ENCODE results near the gene CREB3L2.

DNA sequence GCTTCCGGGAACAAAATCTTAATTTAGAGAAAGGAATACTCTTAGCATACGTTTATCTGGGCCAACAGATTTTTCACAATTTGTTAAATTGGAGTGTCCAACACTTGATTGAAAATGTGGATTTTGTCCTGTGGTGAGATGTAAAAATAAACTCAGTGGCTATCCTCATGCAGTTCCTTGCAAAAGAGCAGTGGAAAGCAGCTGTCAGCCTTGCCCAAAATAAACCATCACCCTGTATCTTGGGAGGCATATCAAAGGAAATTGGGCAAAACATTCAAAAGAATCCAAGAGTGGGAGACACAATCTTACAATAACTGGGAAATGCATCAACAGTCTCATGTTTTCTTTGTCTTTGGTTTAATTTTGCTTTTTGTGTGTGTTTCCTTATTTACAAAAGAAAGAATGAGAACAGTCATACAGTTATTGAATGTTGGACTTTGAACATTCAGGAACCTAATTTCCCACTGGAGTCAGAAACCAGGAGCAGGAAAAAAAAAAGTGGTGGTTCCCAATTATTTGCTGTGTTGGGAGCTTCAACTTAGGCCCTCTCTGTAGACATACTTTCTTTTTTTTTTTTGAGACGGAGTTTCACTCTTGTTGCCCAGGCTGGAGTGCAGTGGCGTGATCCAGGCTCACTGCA lies 110.8 kb downstream of the CREB3L2 start:
- no peak for TF ChIP-seq USF2 (CRISPR knock-in tag; IDR thresholded peaks at IDR 0.05)
- TF ChIP-seq CTCF (IDR thresholded peaks at IDR 0.05) = no peak
- no peak for TF ChIP-seq MXD4 (CRISPR knock-in tag; IDR thresholded peaks at IDR 0.05; ENCODE audit: borderline replicate concordance)
